HepG2 (cell line): ENCODE measurements around the gene KIAA1958. TPM values are rescaled to one million over a fixed set of nuclear protein-coding genes. Genes with fewer than 3 reads are reported as not detected.
A peak's percentile ranks its signal among the peaks of the same experiment; 100 is the strongest.

Experiments
- CHD4 ChIP-seq: fragments of 200-600 bp; sonication (generic); IDR thresholded peaks from 2 replicates; pipeline ENCODE4 v1.7.0; 2017; ENCODE audit warnings: mild to moderate bottlenecking, low read length, borderline replicate concordance
- CREM ChIP-seq, 2 experiments: sonication (generic) in 1 of 2; formaldehyde crosslinking in 1 of 2; IDR thresholded peaks; 2 replicates each; pipeline versions ENCODE4 v1.4.0 to v1.6.1; 2016 to 2020; ENCODE audit warnings: antibody characterized with exemption in 1 of 2, mild to moderate bottlenecking in 1 of 2, missing genetic modification reagents in 1 of 2
- EED ChIP-seq: sonication (generic); formaldehyde crosslinking; IDR thresholded peaks from 2 replicates; pipeline ENCODE4 v1.5.0; 2020; ENCODE audit warnings: mild to moderate bottlenecking, missing genetic modification reagents
- FOXP1 ChIP-seq, 2 experiments: fragments of 450-650 bp in 1 of 2; IDR thresholded peaks; 2 replicates each; pipeline ENCODE4 v1.6.1; 2017 to 2018; ENCODE audit warnings: antibody characterized with exemption in 1 of 2
- GABPA ChIP-seq, 2 experiments: IDR thresholded peaks; 2 replicates each; pipeline ENCODE4 v1.6.1; 2011 to 2016; ENCODE audit warnings: low read depth in 2 of 2, low read length in 1 of 2, missing biosample characterization in 1 of 2, missing genetic modification characterization in 1 of 2
- GFI1 ChIP-seq: sonication (generic); formaldehyde crosslinking; IDR thresholded peaks from 2 replicates; pipeline ENCODE4 v1.5.0; 2020; ENCODE audit warnings: missing genetic modification reagents, mild to moderate bottlenecking, borderline replicate concordance
- NCOA2 ChIP-seq: sonication (generic); formaldehyde crosslinking; IDR thresholded peaks from 2 replicates; pipeline ENCODE4 v1.8.0; 2022; ENCODE audit warnings: inconsistent platforms
- SRY ChIP-seq: sonication (generic); formaldehyde crosslinking; IDR thresholded peaks from 2 replicates; pipeline ENCODE4 v1.8.0; 2022; ENCODE audit warnings: mild to moderate bottlenecking, missing genetic modification reagents
- ZFP36L2 ChIP-seq: sonication (generic); formaldehyde crosslinking; IDR thresholded peaks from 2 replicates; pipeline ENCODE4 v1.4.0; 2020; ENCODE audit warnings: missing genetic modification reagents
- ZMYM3 ChIP-seq: sonication (generic); formaldehyde crosslinking; IDR thresholded peaks from 2 replicates; pipeline ENCODE4 v1.5.1; 2020; ENCODE audit warnings: mild to moderate bottlenecking, missing genetic modification reagents
- ZNF101 ChIP-seq: sonication (generic); formaldehyde crosslinking; IDR thresholded peaks from 2 replicates; pipeline ENCODE4 v1.4.0; 2020; ENCODE audit warnings: mild to moderate bottlenecking, low read depth, missing genetic modification reagents, borderline replicate concordance
- ZNF224 ChIP-seq: sonication (generic); formaldehyde crosslinking; IDR thresholded peaks from 2 replicates; pipeline ENCODE4 v1.5.0; 2020; ENCODE audit warnings: mild to moderate bottlenecking, missing genetic modification reagents
- ZNF235 ChIP-seq: sonication (generic); formaldehyde crosslinking; IDR thresholded peaks from 2 replicates; pipeline ENCODE4 v1.8.1; 2023; ENCODE audit warnings: mild to moderate bottlenecking, missing genetic modification reagents, borderline replicate concordance
- ZNF253 ChIP-seq: sonication (generic); formaldehyde crosslinking; IDR thresholded peaks from 2 replicates; pipeline ENCODE4 v1.8.0; 2022; ENCODE audit warnings: mild to moderate bottlenecking, missing genetic modification reagents, borderline replicate concordance
- ZNF432 ChIP-seq: sonication (generic); formaldehyde crosslinking; IDR thresholded peaks from 2 replicates; pipeline ENCODE4 v1.5.0; 2020; ENCODE audit warnings: missing genetic modification reagents, mild to moderate bottlenecking, borderline replicate concordance
- ZNF549 ChIP-seq: sonication (generic); formaldehyde crosslinking; IDR thresholded peaks from 2 replicates; pipeline ENCODE4 v1.5.0; 2020; ENCODE audit warnings: missing genetic modification reagents
- ZNF644 ChIP-seq: IDR thresholded peaks from 2 replicates; pipeline ENCODE4 v1.6.1; 2016; ENCODE audit warnings: low read depth
- ZNF709 ChIP-seq: sonication (generic); formaldehyde crosslinking; IDR thresholded peaks from 2 replicates; pipeline ENCODE4 v1.5.0; 2020; ENCODE audit warnings: mild to moderate bottlenecking, missing genetic modification reagents
- polyA plus RNA-seq, 8 experiments: library from polyadenylated mRNA; depleted of rRNA in 3 of 8; stranded (reverse) in 7 of 8; unstranded in 1 of 8; fragments of >200 nt; fragmentation: Illumina TruSeq in 4 of 8; extraction: Trizol in 4 of 8; gene quantifications; 2 replicates each; pipeline versions ENCODE4 v1.2.1 to v1.2.3, GENCODE V29; 2011 to 2016; ENCODE audit warnings: low read depth in 4 of 8, missing spikeins in 1 of 8, mixed read lengths in 1 of 8; ENCODE audit not compliant: insufficient read depth in 1 of 8
- total RNA-seq, 5 experiments: library from RNA; depleted of rRNA; stranded (reverse); fragments of >200 nt; fragmentation: Illumina TruSeq; extraction: Trizol; gene quantifications; 2 replicates each; pipeline ENCODE4 v1.2.3, GENCODE V29; 2016; ENCODE audit warnings: low read depth in 1 of 5
- TF ChIP-seq, protein P1 (sequence below): sonication (generic); formaldehyde crosslinking; conservative IDR thresholded peaks from 2 replicates; pipeline ENCODE4 v1.8.0; 2022; ENCODE audit warnings: missing genetic modification reagents
- TF ChIP-seq, protein P2 (sequence below): sonication (generic); formaldehyde crosslinking; IDR thresholded peaks from 2 replicates; pipeline ENCODE4 v1.4.0; 2020; ENCODE audit warnings: mild to moderate bottlenecking, missing genetic modification reagents
- TF ChIP-seq, protein P3 (sequence below): sonication (generic); formaldehyde crosslinking; IDR thresholded peaks from 2 replicates; pipeline ENCODE4 v1.4.0; 2020; ENCODE audit warnings: missing genetic modification reagents, borderline replicate concordance
- TF ChIP-seq, protein P4 (sequence below): sonication (generic); formaldehyde crosslinking; IDR thresholded peaks from 2 replicates; pipeline ENCODE4 v1.8.0; 2022; ENCODE audit warnings: missing genetic modification reagents, mild to moderate bottlenecking, borderline replicate concordance
- TF ChIP-seq, protein P5 (sequence below): sonication (generic); formaldehyde crosslinking; IDR thresholded peaks from 2 replicates; pipeline ENCODE4 v1.8.0; 2022; ENCODE audit warnings: missing genetic modification reagents, low read depth, mild to moderate bottlenecking, borderline replicate concordance

KIAA1958 gene
- total and polyA plus RNA-seq, 2 of the 13 experiments (the other 11 are each of a cell fraction or from before 2014, with no cell fraction given): 8.5 to 10.3 TPM

DNA sequence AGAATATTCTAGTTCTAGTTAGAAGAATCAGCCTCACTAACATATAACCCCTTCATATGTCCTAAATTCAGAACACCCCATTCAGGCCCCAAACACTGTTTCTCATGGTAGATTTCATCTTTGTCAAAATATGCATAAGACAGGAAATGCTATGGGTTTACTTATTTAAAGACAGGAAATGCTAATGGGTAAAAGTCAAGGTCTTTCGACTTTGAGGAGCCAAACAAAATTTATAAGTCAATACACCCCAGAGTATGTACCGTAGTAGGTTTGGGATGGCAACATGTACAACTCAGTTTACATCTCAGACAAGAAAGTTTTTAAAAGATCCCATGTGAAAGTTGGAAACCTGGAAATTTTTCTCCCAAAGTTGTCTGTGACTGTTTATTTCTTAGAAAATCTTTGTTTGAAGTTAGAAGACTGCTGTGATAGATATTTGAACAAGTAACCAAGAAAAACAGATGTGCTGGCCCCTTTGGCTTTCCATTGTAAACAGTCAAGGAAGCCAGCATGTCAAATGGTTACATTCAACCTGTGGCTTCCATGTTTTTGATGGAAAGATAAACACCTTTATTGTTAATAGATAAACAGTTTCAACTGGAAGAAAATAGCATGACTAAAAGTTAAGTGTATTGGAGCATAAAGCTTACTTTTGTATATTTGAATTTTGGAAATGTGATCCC lies 129.1 kb downstream of the KIAA1958 start (continued):
- TF ChIP-seq, protein P1, sequence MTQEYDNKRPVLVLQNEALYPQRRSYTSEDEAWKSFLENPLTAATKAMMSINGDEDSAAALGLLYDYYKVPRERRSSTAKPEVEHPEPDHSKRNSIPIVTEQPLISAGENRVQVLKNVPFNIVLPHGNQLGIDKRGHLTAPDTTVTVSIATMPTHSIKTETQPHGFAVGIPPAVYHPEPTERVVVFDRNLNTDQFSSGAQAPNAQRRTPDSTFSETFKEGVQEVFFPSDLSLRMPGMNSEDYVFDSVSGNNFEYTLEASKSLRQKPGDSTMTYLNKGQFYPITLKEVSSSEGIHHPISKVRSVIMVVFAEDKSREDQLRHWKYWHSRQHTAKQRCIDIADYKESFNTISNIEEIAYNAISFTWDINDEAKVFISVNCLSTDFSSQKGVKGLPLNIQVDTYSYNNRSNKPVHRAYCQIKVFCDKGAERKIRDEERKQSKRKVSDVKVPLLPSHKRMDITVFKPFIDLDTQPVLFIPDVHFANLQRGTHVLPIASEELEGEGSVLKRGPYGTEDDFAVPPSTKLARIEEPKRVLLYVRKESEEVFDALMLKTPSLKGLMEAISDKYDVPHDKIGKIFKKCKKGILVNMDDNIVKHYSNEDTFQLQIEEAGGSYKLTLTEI: no peak
- TF ChIP-seq GFI1 (CRISPR knock-in tag): no peak
- TF ChIP-seq, protein P2, sequence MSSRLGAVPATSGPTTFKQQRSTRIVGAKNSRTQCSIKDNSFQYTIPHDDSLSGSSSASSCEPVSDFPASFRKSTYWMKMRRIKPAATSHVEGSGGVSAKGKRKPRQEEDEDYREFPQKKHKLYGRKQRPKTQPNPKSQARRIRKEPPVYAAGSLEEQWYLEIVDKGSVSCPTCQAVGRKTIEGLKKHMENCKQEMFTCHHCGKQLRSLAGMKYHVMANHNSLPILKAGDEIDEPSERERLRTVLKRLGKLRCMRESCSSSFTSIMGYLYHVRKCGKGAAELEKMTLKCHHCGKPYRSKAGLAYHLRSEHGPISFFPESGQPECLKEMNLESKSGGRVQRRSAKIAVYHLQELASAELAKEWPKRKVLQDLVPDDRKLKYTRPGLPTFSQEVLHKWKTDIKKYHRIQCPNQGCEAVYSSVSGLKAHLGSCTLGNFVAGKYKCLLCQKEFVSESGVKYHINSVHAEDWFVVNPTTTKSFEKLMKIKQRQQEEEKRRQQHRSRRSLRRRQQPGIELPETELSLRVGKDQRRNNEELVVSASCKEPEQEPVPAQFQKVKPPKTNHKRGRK (CRISPR knock-in tag): no peak
- TF ChIP-seq SRY: no peak
- no peak for TF ChIP-seq ZNF432
- TF ChIP-seq ZNF644 (CRISPR knock-in tag): peak; percentile 81; the same call in 1 of the 2 replicates
- no peak for TF ChIP-seq ZFP36L2
- TF ChIP-seq CHD4: no peak
- no peak for TF ChIP-seq ZNF101 (CRISPR knock-in tag)
- no peak for TF ChIP-seq FOXP1 (IDR thresholded peaks at IDR 0.05)
- peak; percentile 28; the same call in 1 of the 2 replicates for TF ChIP-seq FOXP1 (CRISPR knock-in tag; IDR thresholded peaks at IDR 0.05)
- TF ChIP-seq ZNF709 (CRISPR knock-in tag): no peak
- TF ChIP-seq, protein P3, sequence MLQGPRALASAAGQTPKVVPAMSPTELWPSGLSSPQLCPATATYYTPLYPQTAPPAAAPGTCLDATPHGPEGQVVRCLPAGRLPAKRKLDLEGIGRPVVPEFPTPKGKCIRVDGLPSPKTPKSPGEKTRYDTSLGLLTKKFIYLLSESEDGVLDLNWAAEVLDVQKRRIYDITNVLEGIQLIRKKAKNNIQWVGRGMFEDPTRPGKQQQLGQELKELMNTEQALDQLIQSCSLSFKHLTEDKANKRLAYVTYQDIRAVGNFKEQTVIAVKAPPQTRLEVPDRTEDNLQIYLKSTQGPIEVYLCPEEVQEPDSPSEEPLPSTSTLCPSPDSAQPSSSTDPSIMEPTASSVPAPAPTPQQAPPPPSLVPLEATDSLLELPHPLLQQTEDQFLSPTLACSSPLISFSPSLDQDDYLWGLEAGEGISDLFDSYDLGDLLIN (CRISPR knock-in tag): no peak
- TF ChIP-seq ZMYM3 (CRISPR knock-in tag): no peak
- TF ChIP-seq ZNF224 (CRISPR knock-in tag): no peak
- TF ChIP-seq ZNF235: no peak
- TF ChIP-seq, protein P4, sequence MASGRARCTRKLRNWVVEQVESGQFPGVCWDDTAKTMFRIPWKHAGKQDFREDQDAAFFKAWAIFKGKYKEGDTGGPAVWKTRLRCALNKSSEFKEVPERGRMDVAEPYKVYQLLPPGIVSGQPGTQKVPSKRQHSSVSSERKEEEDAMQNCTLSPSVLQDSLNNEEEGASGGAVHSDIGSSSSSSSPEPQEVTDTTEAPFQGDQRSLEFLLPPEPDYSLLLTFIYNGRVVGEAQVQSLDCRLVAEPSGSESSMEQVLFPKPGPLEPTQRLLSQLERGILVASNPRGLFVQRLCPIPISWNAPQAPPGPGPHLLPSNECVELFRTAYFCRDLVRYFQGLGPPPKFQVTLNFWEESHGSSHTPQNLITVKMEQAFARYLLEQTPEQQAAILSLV (CRISPR knock-in tag): no peak
- no peak for TF ChIP-seq CREM (IDR thresholded peaks at IDR 0.05)
- no peak for TF ChIP-seq CREM (CRISPR knock-in tag; IDR thresholded peaks at IDR 0.05)
- no peak for TF ChIP-seq NCOA2 (CRISPR knock-in tag)
- no peak for TF ChIP-seq EED (CRISPR knock-in tag)
- TF ChIP-seq ZNF549 (CRISPR knock-in tag): no peak
- TF ChIP-seq, protein P5, sequence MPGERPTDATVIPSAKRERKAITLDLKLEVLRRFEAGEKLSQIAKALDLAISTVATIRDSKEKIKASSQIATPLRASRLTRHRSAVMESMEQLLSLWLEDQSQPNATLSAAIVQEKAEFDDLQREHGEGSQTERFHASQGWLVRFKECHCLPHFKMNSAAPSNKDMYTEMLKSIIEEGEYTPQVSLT: no peak
- no peak for TF ChIP-seq GABPA (IDR thresholded peaks at IDR 0.05; ENCODE audit: low read depth, low read length)
- peak; percentile 37; the same call in 1 of the 2 replicates for TF ChIP-seq GABPA (CRISPR knock-in tag; IDR thresholded peaks at IDR 0.05; ENCODE audit: low read depth)
- no peak for TF ChIP-seq ZNF253 (CRISPR knock-in tag)
- TF ChIP-seq, all 625 proteins: peak for 9
